GM21737 (cell line): Measurements from ENCODE around the gene FOSB.

ENCODE experiments used
- ATAC-seq: cut with Tn5 transposase; IDR thresholded peaks from one replicate; pipeline ENCODE4 v1.9.1; 2021; ENCODE audit warnings: mild to moderate bottlenecking, moderate library complexity; ENCODE audit not compliant: unreplicated experiment

FOSB gene

DNA sequence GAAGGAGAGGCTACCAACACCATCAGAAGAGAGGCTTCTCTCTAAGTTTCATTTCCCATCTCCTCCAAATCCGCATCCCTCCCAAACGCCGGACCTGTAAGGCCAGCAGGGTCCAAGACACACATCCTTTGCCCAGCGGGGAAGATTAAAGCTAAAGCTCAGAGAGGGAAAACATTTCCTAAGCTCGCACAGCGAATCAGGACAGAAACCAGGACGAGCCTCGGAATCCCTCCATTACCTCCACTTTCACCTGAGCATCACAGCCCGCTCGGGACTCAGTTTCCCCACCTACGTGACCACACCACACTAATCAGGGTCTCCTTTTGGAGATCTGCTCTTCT is 711 bp upstream of the FOSB start:
- no peak for ATAC-seq

DNA sequence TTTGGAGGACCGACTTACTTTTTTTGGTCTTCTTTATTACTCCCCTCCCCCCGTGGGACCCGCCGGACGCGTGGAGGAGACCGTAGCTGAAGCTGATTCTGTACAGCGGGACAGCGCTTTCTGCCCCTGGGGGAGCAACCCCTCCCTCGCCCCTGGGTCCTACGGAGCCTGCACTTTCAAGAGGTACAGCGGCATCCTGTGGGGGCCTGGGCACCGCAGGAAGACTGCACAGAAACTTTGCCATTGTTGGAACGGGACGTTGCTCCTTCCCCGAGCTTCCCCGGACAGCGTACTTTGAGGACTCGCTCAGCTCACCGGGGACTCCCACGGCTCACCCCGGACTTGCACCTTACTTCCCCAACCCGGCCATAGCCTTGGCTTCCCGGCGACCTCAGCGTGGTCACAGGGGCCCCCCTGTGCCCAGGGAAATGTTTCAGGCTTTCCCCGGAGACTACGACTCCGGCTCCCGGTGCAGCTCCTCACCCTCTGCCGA is 409 bp downstream of the FOSB start:
- no peak for ATAC-seq

DNA sequence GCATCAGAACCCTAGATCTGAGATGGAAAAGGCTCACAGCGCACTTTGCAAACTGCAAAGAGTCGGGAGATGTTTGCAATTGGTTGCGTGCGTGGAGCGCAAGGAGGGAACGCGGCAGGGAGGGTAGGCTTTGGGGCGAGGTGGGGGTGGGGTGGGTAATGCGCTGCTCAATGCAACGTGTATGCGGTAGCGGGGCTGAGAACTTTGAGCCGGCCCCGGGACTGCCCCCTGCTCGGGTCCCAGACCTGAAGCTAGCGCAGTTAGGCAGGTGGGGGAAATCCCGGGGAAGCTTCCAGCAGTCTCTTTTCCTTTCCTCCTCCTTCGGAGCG is 971 bp downstream of the FOSB start:
- ATAC-seq = peak; percentile 21

DNA sequence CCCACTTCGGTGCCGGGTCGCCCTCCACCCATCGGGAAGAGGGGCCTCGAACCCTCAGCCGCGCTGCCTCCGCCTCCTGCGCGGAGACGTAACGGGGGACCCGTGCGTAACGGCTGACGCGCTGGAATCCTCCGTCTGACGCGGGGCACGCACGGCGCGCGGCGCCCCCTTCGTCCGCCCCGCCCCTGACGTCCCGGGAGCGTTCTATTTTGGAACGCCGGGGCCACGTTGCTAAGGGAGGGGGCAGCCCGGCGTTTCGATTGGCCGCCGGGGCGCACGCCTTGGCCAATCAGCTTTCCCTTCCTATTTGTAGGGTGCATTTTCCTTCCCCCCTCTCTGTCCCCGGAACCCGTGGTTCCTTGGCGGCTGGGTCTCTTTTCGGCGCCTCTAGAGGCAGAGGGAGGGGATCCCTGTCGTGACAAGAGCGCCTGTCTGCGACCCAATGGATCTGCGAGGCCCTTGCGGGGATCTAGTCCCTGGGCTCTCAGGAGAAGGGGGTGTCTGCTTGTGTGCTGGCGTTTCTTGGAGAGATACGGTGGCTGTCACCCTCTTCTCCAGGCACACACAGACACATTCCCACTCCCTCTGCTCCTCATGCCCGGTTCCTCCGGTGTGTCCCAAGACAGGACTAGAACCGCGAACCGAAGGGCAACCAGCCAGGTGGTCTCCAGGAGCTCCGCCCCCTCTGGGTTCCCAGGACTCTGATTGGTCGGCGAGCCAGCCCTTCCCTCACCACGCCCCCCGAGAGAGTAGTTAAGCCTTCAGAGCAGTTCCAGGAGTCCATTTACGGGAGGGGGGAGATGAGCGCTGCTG is 1.5 kb downstream of the FOSB start:
- ATAC-seq = peak; percentile 50

DNA sequence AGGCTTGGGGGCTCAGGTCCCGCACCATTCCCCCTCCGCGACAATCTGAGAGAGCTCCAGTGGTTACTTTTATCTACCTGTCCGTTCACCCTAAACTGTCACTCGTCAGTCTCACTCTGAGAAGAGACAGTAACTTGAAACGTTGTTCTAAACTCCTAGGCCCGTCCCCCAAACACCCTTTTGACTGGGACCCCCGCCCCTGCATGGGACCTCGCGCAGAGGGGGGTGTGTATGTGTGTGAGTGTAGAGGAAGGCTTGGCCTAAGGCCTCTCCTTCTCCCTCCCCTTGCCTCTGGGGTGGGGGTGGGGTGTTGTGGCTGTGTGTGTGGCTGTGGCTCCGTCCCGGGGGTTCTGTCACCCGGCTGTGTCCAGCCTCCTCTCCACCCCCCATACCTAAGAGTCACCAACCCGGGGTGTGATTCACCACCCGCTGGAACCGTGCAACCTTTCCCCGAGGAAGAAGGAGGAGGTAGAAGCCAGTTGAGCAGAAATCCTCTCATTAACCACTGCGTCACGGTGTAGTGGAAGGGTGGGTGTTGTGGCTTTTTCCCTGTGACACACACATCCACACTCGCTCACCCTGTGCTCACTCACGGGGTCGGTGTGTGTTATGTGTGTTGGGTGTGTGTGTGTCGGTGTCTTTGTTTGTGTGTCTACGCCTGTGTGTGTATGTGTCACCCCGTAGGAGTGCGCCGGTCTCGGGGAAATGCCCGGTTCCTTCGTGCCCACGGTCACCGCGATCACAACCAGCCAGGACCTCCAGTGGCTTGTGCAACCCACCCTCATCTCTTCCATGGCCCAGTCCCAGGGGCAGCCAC is 2.4 kb downstream of the FOSB start:
- ATAC-seq = no peak

DNA sequence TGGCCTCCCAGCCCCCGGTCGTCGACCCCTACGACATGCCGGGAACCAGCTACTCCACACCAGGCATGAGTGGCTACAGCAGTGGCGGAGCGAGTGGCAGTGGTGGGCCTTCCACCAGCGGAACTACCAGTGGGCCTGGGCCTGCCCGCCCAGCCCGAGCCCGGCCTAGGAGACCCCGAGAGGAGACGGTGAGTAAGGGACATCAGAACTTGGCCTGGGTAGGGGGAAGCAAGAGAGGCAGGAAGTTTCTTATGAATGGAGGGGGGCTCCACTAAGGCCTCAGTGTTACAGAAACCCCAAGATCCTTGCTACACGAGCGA is 2.9 kb downstream of the FOSB start:
- ATAC-seq = no peak

DNA sequence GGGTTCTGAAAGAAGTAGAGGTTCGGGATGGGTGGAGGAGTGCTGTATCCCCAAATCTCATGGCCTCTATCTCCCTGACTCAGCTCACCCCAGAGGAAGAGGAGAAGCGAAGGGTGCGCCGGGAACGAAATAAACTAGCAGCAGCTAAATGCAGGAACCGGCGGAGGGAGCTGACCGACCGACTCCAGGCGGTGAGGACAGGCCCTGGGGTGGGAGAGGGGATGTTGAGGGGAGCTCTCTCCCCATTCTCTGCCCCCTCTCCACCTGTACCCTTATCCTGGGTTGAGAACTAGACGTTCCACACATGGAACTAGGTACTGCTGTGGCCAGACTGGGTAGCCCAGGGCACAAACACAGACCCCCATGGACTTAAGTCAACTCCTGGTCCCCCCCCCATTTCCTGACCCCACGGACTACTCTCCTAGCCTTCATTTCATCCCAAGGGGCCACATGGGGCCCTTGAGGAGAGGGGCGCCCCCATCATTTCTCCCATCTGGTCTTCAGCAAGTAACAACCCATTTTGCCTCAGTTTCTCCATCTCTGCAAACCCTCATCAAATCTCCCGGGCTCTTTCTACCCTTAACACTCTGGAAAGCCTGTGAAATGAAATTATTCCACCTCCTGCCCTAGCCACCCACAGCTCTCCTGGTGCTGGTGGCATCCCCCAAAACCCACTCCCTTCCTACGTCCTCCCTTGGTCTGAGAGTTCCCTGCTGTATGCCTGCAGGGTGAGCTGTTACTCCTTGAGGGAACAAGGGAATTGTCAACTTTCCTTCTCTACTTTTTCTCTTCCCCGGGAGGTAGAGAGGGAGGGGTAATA is 3.5 kb downstream of the FOSB start:
- no peak for ATAC-seq

DNA sequence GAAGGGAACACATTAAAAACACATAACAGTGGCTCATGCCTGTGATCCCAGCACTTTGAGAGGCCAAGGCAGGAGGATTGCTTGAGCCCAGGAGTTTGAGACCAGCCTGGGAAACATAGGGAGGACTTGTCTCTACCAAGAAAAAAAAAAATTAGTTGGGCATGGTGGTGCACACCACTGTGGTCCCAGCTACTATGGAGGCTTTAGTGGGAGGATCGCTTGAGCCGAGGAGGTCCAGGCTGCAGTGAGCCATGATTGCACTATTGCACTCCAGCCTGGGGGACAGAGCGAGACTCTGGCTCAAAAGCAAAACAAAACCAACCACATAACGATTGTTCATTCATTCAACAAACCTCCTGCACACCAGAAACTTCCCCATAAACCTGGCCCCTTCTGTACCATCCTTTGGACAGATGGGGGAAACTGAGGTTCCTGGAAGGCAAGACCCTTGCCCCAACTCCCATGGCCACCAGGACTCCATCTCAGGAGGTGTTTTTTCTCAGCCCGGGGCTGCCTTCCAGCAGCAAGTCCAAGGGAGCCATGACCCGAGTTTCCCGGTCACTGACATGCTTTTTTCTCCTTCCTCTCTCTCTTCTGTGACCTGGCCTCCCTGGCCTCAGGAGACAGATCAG is 4.3 kb downstream of the FOSB start:
- no peak for ATAC-seq

DNA sequence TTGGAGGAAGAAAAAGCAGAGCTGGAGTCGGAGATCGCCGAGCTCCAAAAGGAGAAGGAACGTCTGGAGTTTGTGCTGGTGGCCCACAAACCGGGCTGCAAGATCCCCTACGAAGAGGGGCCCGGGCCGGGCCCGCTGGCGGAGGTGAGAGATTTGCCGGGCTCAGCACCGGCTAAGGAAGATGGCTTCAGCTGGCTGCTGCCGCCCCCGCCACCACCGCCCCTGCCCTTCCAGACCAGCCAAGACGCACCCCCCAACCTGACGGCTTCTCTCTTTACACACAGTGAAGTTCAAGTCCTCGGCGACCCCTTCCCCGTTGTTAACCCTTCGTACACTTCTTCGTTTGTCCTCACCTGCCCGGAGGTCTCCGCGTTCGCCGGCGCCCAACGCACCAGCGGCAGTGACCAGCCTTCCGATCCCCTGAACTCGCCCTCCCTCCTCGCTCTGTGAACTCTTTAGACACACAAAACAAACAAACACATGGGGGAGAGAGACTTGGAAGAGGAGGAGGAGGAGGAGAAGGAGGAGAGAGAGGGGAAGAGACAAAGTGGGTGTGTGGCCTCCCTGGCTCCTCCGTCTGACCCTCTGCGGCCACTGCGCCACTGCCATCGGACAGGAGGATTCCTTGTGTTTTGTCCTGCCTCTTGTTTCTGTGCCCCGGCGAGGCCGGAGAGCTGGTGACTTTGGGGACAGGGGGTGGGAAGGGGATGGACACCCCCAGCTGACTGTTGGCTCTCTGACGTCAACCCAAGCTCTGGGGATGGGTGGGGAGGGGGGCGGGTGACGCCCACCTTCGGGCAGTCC is 5.0 kb downstream of the FOSB start:
- no peak for ATAC-seq

DNA sequence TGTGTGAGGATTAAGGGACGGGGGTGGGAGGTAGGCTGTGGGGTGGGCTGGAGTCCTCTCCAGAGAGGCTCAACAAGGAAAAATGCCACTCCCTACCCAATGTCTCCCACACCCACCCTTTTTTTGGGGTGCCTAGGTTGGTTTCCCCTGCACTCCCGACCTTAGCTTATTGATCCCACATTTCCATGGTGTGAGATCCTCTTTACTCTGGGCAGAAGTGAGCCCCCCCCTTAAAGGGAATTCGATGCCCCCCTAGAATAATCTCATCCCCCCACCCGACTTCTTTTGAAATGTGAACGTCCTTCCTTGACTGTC is 5.5 kb downstream of the FOSB start:
- no peak for ATAC-seq

DNA sequence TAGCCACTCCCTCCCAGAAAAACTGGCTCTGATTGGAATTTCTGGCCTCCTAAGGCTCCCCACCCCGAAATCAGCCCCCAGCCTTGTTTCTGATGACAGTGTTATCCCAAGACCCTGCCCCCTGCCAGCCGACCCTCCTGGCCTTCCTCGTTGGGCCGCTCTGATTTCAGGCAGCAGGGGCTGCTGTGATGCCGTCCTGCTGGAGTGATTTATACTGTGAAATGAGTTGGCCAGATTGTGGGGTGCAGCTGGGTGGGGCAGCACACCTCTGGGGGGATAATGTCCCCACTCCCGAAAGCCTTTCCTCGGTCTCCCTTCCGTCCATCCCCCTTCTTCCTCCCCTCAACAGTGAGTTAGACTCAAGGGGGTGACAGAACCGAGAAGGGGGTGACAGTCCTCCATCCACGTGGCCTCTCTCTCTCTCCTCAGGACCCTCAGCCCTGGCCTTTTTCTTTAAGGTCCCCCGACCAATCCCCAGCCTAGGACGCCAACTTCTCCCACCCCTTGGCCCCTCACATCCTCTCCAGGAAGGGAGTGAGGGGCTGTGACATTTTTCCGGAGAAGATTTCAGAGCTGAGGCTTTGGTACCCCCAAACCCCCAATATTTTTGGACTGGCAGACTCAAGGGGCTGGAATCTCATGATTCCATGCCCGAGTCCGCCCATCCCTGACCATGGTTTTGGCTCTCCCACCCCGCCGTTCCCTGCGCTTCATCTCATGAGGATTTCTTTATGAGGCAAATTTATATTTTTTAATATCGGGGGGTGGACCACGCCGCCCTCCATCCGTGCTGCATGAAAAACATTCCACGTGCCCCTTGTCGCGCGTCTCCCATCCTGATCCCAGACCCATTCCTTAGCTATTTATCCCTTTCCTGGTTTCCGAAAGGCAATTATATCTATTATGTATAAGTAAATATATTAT is 6.1 kb downstream of the FOSB start:
- ATAC-seq = no peak

DNA sequence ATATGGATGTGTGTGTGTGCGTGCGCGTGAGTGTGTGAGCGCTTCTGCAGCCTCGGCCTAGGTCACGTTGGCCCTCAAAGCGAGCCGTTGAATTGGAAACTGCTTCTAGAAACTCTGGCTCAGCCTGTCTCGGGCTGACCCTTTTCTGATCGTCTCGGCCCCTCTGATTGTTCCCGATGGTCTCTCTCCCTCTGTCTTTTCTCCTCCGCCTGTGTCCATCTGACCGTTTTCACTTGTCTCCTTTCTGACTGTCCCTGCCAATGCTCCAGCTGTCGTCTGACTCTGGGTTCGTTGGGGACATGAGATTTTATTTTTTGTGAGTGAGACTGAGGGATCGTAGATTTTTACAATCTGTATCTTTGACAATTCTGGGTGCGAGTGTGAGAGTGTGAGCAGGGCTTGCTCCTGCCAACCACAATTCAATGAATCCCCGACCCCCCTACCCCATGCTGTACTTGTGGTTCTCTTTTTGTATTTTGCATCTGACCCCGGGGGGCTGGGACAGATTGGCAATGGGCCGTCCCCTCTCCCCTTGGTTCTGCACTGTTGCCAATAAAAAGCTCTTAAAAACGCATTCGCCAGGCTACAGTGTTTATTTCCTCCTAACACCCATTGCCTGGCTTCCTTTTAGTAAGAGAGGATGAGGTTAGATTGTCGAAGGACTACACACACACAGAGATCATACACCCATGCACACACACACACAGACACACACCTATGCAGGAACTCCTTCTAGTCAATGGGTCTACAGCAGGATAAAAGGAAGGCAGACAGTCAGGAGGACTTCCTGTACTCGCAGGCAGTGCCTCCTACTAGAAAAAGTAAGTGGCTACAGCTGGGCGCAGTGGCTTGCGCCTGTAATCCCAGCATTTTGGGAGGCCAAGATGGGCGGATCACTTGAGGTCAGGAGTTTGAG is 7.1 kb downstream of the FOSB start:
- no peak for ATAC-seq

DNA sequence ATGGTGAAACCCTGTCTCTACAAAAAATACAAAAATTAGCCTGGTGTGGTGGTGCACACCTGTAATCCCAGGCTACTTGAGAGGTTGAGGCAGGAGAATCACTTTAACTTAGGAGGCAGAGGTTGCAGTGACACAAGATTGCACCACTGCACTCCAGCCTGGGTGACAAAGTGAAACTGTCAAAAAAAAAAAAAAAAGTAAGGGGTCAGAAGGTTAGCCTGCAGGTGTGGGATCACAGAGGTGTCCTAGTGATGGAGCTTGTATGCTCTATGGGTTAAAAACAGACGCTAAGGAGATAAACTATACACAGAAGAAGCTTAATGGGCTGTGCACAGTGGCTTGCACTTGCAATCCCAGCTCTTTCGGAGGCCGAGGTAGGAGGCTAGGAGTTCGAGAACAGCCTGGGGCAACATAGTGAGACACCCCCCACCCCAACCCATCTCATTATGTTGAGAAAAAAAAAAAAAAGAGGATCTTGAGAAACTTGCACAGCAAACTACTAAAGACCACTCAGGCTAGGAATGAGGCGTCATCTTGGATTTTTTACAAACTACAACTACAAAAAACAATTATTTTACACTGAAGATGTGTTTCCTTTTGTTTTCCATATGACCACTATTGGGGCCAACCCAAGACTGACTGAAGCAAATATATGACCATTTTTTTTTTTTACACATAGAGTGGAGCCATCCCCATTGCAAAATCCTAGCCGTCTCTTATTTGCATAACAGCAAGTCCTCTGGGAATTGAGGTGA is 7.9 kb downstream of the FOSB start:
- ATAC-seq = no peak

DNA sequence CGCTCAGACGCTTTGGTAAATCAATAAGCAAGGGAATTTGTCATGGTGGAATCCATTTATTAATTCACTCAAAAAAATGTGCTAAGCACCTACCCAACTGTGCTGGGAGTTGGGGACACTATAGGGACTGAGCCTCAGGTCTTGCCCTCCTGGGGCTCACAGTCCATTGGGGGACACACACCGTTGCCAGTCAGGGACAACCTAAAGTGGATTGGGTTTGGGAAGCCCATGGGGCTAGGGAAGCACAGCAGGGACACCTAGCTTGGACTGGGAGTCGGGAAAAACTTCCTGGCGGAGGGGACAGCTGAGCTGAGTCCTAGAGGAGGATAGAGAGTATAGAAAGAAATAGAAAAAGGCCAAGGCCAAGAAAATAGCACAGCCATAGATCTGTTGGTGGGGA is 8.5 kb downstream of the FOSB start:
- no peak for ATAC-seq

DNA sequence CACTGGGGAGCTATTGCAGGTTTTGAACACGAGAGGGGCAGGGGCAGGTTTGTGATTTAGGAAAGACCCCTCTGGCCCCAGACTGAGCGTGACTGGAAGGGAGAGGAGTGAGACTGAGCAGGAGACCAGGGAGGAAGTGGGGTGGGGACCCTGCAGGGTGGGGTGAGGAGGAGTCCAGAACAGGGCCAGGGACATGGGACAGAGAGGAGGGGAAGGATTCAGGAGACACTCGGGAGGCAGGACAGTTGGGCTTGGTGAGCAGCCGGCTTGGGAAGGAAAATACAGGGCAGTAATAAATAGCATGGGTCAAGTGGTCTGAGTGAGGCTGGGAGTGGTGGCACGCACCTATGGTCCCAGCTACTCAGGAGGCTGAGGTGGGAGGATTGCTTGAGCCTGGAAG is 9.4 kb downstream of the FOSB start:
- ATAC-seq = no peak

DNA sequence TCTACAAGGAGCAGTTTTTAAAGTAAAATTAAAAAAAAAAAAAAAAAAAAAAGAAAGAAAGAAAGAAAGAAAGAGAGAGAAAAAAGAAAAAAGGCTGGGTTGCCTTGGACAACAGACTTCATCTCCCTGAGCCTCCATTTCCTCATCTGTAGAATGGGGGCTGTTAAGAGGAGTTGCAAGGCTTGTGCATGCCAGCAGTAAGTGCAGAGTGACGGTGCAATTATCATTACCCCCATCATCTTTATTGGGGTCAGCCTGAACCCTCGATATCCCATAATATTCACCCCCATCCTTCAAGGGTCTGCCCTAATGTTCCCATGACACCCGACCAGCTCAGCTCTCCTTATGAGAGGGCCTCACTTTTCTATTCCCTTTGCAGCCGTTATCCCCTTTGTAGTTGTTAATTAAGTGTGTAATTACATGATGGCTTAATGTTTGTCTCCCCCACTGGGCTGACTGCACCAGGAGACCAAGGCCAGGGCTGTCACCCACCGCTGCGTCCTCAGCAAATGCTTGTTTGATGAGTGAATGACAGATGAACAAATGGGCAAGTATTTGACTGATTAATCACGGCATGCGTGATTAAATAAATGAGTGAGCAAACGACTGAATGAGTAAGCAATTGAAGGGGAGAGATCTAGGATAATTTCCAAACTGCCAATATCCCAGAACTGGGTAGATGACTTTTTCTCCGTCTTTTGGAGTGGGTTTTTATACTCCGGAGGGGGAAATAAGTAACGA is 10.1 kb downstream of the FOSB start:
- peak; percentile 1 for ATAC-seq
